Posterior vena cava (tissue), 2 donors: Measurements from ENCODE around the gene GRIK4. TPM values are rescaled to one million over a fixed set of nuclear protein-coding genes. Genes with fewer than 3 reads are reported as not detected.
"Not testable (repeated sequence)": the region's sequence is repeated elsewhere in the genome, so short reads cannot be mapped to it uniquely, and the experiment has no call there.

Source experiments
- DNase-seq: peaks from one replicate; pipeline ENCODE4 v3.0.0-alpha.2; 2020; ENCODE audit warnings: low spot score
- intact Hi-C, 2 donors: fragments of 100-400 bp; cut with DNase I; formaldehyde crosslinking; loops; one replicate each; pipeline versions ENCODE4 v1.14.1 to v1.14.2; 2022 to 2023
- total RNA-seq, 2 donors: library from RNA; stranded (reverse); fragmentation: NEBNext Ultra II Directional; extraction: Animal tissue kit (Norgen Biotek cat#: 25700); gene quantifications; one replicate each; pipeline ENCODE4 v1.2.1, GENCODE V29; 2021
- donor health status: DM: yes; HTN: yes; CAD: no.
- donor health status: DM: yes; HTN: yes; CAD: no.

Gene GRIK4
- total RNA-seq, 2 donors from 2014 or later = 0.19 TPM; not detected in 1

GRCh38 chr11:120563703-120564572 lies 52.4 kb downstream of the GRIK4 start:
- peak; percentile 84 for DNase-seq
- intact Hi-C loops = no loop called here

GRCh38 chr11:120564573-120565311 lies 53.2 kb downstream of the GRIK4 start:
- DNase-seq = peak; percentile 86
- intact Hi-C loops = no loop called here

- intact Hi-C loops = no loop called here
- peak; percentile 15 for DNase-seq
Observed at GRCh38 chr11:120565466-120566155, 54.1 kb downstream of the GRIK4 start.

- intact Hi-C loops = no loop called here
- DNase-seq = no peak
Observed at GRCh38 chr11:120566176-120566575, 54.6 kb downstream of the GRIK4 start.

GRCh38 chr11:120568572-120569307 lies 57.2 kb downstream of the GRIK4 start:
- DNase-seq = peak; percentile 20

GRCh38 chr11:120569861-120570260 lies 58.3 kb downstream of the GRIK4 start:
- no peak for DNase-seq
- intact Hi-C loops = no loop called here

More at GRCh38 chr11:120568572-120569307, 57.2 kb downstream of the GRIK4 start:
- intact Hi-C loops = no loop called here

GRCh38 chr11:120571476-120571875 lies 59.9 kb downstream of the GRIK4 start:
- DNase-seq = no peak
- intact Hi-C loops = no loop called here

GRCh38 chr11:120573756-120574354 lies 62.3 kb downstream of the GRIK4 start:
- intact Hi-C loops = no loop called here

GRCh38 chr11:120574876-120575275 lies 63.3 kb downstream of the GRIK4 start:
- intact Hi-C loops = no loop called here
- no peak for DNase-seq

More at GRCh38 chr11:120573756-120574354, 62.3 kb downstream of the GRIK4 start:
- peak; percentile 31 for DNase-seq

GRCh38 chr11:120575461-120575860 lies 63.9 kb downstream of the GRIK4 start:
- DNase-seq = no peak
- intact Hi-C loops = no loop called here

- no peak for DNase-seq
- intact Hi-C loops = no loop called here
Observed at GRCh38 chr11:120576606-120577005, 65.1 kb downstream of the GRIK4 start.

GRCh38 chr11:120577041-120577440 lies 65.5 kb downstream of the GRIK4 start:
- no peak for DNase-seq
- intact Hi-C loops = no loop called here

- peak; percentile 28 for DNase-seq
- intact Hi-C loops = no loop called here
Observed at GRCh38 chr11:120577624-120578363, 66.2 kb downstream of the GRIK4 start.

GRCh38 chr11:120578596-120579154 lies 67.1 kb downstream of the GRIK4 start:
- intact Hi-C loops = no loop called here
- peak; percentile 80 for DNase-seq

- intact Hi-C loops = no loop called here
- DNase-seq = peak; percentile 23
Observed at GRCh38 chr11:120579611-120580031, 68.1 kb downstream of the GRIK4 start.

- DNase-seq = no peak
- intact Hi-C loops = no loop called here
Observed at GRCh38 chr11:120581313-120581712, 69.8 kb downstream of the GRIK4 start.

GRCh38 chr11:120582535-120582934 lies 71.0 kb downstream of the GRIK4 start:
- not testable (repeated sequence) for DNase-seq

GRCh38 chr11:120586072-120586471 lies 74.5 kb downstream of the GRIK4 start:
- intact Hi-C loops = no loop called here
- DNase-seq = peak; percentile 15

More at GRCh38 chr11:120582535-120582934, 71.0 kb downstream of the GRIK4 start:
- intact Hi-C loops = not testable (repeated sequence)
